Measurements from ENCODE around the gene FFAR1.
A peak's percentile ranks its signal among the peaks of the same experiment; 100 is the strongest.

Gene FFAR1

GRCh38 chr19:35395382-35396199 is 47.9 kb downstream of the FFAR1 start:
- peak; percentile 86 for DNase-seq

GRCh38 chr19:35396240-35396885 is 48.7 kb downstream of the FFAR1 start:
- no peak for DNase-seq

GRCh38 chr19:35397064-35397463 is 49.4 kb downstream of the FFAR1 start:
- peak; percentile 20 for DNase-seq
